Measurements from ENCODE around the gene PDZD7. TPM values are rescaled to one million over a fixed set of nuclear protein-coding genes. Genes with fewer than 3 reads are reported as not detected.

The PDZD7 gene
- total and polyA plus RNA-seq, 9 of the 15 experiments (the other 6 are each of a cell fraction or from before 2014, with no cell fraction given): 0.04 to 0.24 (median 0.08) TPM; not detected in 3

DNA sequence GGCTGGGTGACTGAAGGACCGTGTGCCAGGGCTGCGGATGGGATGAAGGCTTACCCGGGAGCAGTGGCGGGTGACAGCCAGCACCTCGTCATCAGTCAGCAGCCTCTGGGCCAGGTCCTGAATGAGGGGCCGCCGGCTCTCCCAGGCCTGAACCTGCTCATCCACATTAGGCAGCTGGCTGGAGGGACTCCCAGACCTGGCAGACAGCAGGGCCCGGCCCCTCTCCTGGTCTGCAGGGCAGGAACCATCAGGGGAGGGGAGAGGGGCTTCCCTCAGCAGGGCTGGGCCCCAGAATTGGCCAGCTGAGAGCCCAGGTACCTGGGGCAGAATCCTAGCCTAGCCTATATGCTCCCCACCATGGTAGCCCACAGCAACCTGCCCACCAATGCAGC, 15.4 kb downstream of the PDZD7 start:
- intact Hi-C loops (cut with micrococcal nuclease) (loop anchor here (2.0 to 10.0 kb wide), 2 partner anchors 49 to 137 kb away; partner anchors contain the start of gene KAZALD1), in situ Hi-C loops (cut with MboI) (loop anchor here (10.0 kb wide), 1 partner anchor 461 kb away; no protein-coding TSS in a partner anchor)
- DNase-seq (ENCODE audit: extremely low read depth in 1 of 4, low spot score in 3 of 4): no peak
- no peak overlapping the region for H3K27ac ChIP-seq (ENCODE audit: extremely low read depth, low read depth, low read length)
- peaks cover 14 to 32% of the 10 kb centered on the region in 2 experiments; a peak in 4 of 5 replicates for H3K4me1 ChIP-seq (replicated peaks in 1 of 2; ENCODE audit: control insufficient read depth in 2 of 2, insufficient read depth in 2 of 2, low read length in 2 of 2)
- ChIA-PET POLR2A (interaction anchor here (0.6 kb wide), 1 partner anchor 11 kb away, joined by 3 read pairs; no protein-coding TSS in a partner anchor), CTCF (ENCODE audit: low intra/inter-chr PET ratio) (interaction anchor here (5.8 kb wide), 1 partner anchor 19 kb away, joined by 150 read pairs; the partner anchor contains the start of gene LZTS2)
- WGBS (ENCODE audit: insufficient coverage, low coverage, missing lambda C conversion rate): 67% methylated on average over 5 of the region's 8 CpGs
- H3K79me2 ChIP-seq (ENCODE audit: control insufficient read depth, insufficient read depth, low read length): no peaks in the 10 kb centered on the region
- FAIRE-seq: no peak
- H4K20me1 ChIP-seq (replicated peaks; ENCODE audit: control insufficient read depth, insufficient read depth, low read length): no peaks in the 10 kb centered on the region
- no peak overlapping the region for H3K4me2 ChIP-seq (ENCODE audit: insufficient read depth, low read length)
- ATAC-seq: no peak
- H3K27me3 ChIP-seq (ENCODE audit: control insufficient read depth in 2 of 2, insufficient read depth in 2 of 2, low read length in 2 of 2): no peaks in the 10 kb centered on the region
- no peaks in the 10 kb centered on the region for H3K36me3 ChIP-seq (ENCODE audit: control insufficient read depth, insufficient read depth, low read length)
- H2AFZ ChIP-seq (ENCODE audit: low read depth, low read length): no peak overlapping the region
- 0 out of 4 replicates have a peak overlapping the region, but pooled peaks of 1 of the 2 experiments have one; percentile 9 for H3K9ac ChIP-seq (ENCODE audit: insufficient read depth in 1 of 2, low read depth in 2 of 2, low read length in 2 of 2)
- no peaks in the 10 kb centered on the region for H3K9me3 ChIP-seq (replicated peaks; ENCODE audit: control insufficient read depth, insufficient read depth, low read depth, low read length)
- no peak overlapping the region for H3K4me3 ChIP-seq
- no peaks in the 10 kb centered on the region for H3K9me1 ChIP-seq (ENCODE audit: control insufficient read depth, insufficient read depth, low read length)
- no TSS peak for BruUV-seq (replicated peaks)
- TF ChIP-seq MYC (IDR thresholded peaks at IDR 0.05; ENCODE audit: low read depth, low read length): no peak
- no peak for TF ChIP-seq MYC (CRISPR knock-in tag; IDR thresholded peaks at IDR 0.05; ENCODE audit: borderline replicate concordance, low read depth)
- no peak for TF ChIP-seq ZNF436 (CRISPR knock-in tag; IDR thresholded peaks at IDR 0.05)
- TF ChIP-seq, protein P1, sequence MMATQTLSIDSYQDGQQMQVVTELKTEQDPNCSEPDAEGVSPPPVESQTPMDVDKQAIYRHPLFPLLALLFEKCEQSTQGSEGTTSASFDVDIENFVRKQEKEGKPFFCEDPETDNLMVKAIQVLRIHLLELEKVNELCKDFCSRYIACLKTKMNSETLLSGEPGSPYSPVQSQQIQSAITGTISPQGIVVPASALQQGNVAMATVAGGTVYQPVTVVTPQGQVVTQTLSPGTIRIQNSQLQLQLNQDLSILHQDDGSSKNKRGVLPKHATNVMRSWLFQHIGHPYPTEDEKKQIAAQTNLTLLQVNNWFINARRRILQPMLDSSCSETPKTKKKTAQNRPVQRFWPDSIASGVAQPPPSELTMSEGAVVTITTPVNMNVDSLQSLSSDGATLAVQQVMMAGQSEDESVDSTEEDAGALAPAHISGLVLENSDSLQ (IDR thresholded peaks at IDR 0.05): no peak
- no peak for TF ChIP-seq EZH2 (IDR thresholded peaks at IDR 0.05; ENCODE audit: borderline replicate concordance, low read depth, low read length)
- no peak for TF ChIP-seq ZBTB17 (CRISPR knock-in tag; IDR thresholded peaks at IDR 0.05)
- TF ChIP-seq TRIM28 (IDR thresholded peaks at IDR 0.05): no peak
- TF ChIP-seq U2AF1 (optimal IDR thresholded peaks at IDR 0.05; ENCODE audit: low read depth, low read length): no peak
- no peak for TF ChIP-seq ZNF134 (CRISPR knock-in tag; conservative IDR thresholded peaks at IDR 0.05)
- TF ChIP-seq, protein P2, sequence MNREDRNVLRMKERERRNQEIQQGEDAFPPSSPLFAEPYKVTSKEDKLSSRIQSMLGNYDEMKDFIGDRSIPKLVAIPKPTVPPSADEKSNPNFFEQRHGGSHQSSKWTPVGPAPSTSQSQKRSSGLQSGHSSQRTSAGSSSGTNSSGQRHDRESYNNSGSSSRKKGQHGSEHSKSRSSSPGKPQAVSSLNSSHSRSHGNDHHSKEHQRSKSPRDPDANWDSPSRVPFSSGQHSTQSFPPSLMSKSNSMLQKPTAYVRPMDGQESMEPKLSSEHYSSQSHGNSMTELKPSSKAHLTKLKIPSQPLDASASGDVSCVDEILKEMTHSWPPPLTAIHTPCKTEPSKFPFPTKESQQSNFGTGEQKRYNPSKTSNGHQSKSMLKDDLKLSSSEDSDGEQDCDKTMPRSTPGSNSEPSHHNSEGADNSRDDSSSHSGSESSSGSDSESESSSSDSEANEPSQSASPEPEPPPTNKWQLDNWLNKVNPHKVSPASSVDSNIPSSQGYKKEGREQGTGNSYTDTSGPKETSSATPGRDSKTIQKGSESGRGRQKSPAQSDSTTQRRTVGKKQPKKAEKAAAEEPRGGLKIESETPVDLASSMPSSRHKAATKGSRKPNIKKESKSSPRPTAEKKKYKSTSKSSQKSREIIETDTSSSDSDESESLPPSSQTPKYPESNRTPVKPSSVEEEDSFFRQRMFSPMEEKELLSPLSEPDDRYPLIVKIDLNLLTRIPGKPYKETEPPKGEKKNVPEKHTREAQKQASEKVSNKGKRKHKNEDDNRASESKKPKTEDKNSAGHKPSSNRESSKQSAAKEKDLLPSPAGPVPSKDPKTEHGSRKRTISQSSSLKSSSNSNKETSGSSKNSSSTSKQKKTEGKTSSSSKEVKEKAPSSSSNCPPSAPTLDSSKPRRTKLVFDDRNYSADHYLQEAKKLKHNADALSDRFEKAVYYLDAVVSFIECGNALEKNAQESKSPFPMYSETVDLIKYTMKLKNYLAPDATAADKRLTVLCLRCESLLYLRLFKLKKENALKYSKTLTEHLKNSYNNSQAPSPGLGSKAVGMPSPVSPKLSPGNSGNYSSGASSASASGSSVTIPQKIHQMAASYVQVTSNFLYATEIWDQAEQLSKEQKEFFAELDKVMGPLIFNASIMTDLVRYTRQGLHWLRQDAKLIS (CRISPR knock-in tag; IDR thresholded peaks at IDR 0.05): no peak
- no peak for TF ChIP-seq PCBP1 (IDR thresholded peaks at IDR 0.05; ENCODE audit: low read depth, low read length, poor library complexity, severe bottlenecking)
- no peak for TF ChIP-seq ZNF3 (CRISPR knock-in tag; IDR thresholded peaks at IDR 0.05)
- no peak for TF ChIP-seq ZBTB1 (CRISPR knock-in tag; IDR thresholded peaks at IDR 0.05; ENCODE audit: borderline replicate concordance, low read depth)
- TF ChIP-seq CHD2 (IDR thresholded peaks at IDR 0.05; ENCODE audit: low read depth, low read length): no peak
- TF ChIP-seq, protein P3, sequence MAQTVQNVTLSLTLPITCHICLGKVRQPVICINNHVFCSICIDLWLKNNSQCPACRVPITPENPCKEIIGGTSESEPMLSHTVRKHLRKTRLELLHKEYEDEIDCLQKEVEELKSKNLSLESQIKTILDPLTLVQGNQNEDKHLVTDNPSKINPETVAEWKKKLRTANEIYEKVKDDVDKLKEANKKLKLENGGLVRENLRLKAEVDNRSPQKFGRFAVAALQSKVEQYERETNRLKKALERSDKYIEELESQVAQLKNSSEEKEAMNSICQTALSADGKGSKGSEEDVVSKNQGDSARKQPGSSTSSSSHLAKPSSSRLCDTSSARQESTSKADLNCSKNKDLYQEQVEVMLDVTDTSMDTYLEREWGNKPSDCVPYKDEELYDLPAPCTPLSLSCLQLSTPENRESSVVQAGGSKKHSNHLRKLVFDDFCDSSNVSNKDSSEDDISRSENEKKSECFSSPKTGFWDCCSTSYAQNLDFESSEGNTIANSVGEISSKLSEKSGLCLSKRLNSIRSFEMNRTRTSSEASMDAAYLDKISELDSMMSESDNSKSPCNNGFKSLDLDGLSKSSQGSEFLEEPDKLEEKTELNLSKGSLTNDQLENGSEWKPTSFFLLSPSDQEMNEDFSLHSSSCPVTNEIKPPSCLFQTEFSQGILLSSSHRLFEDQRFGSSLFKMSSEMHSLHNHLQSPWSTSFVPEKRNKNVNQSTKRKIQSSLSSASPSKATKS (CRISPR knock-in tag; IDR thresholded peaks at IDR 0.05): no peak
- TF ChIP-seq, protein P4, sequence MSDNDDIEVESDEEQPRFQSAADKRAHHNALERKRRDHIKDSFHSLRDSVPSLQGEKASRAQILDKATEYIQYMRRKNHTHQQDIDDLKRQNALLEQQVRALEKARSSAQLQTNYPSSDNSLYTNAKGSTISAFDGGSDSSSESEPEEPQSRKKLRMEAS (CRISPR knock-in tag; IDR thresholded peaks at IDR 0.05): no peak
- TF ChIP-seq ZSCAN32 (CRISPR knock-in tag; IDR thresholded peaks at IDR 0.05): no peak
